ENCODE data around the gene PPP2R2B.

The PPP2R2B gene

GRCh38 chr5:146778795-146779194 is 99.8 kb downstream of the PPP2R2B start:
- no peak for DNase-seq

GRCh38 chr5:146778261-146778660 is 100.3 kb downstream of the PPP2R2B start:
- DNase-seq = no peak

- DNase-seq = no peak
These were observed 105.6 kb downstream of the PPP2R2B start for GRCh38 chr5:146772881-146773466.

- no peak for DNase-seq
These were observed 107.6 kb downstream of the PPP2R2B start for GRCh38 chr5:146770980-146771379.

- no peak for DNase-seq
These were observed 108.0 kb downstream of the PPP2R2B start for GRCh38 chr5:146770546-146770945.

GRCh38 chr5:146767534-146767933 is 111.0 kb downstream of the PPP2R2B start:
- DNase-seq = no peak

GRCh38 chr5:146766013-146766412 is 112.5 kb downstream of the PPP2R2B start:
- no peak for DNase-seq

- no peak for DNase-seq
These were observed 113.3 kb downstream of the PPP2R2B start for GRCh38 chr5:146765089-146765832.

GRCh38 chr5:146762830-146763229 is 115.7 kb downstream of the PPP2R2B start:
- no peak for DNase-seq

GRCh38 chr5:146761811-146762210 is 116.7 kb downstream of the PPP2R2B start:
- no peak for DNase-seq

GRCh38 chr5:146758938-146759337 is 119.6 kb downstream of the PPP2R2B start:
- DNase-seq = no peak

- DNase-seq = no peak
These were observed 120.5 kb downstream of the PPP2R2B start for GRCh38 chr5:146758076-146758475.

- no peak for DNase-seq
These were observed 122.0 kb downstream of the PPP2R2B start for GRCh38 chr5:146756546-146756945.

- no peak for DNase-seq
These were observed 122.8 kb downstream of the PPP2R2B start for GRCh38 chr5:146755793-146756192.

GRCh38 chr5:146754621-146755020 is 123.9 kb downstream of the PPP2R2B start:
- DNase-seq = no peak

GRCh38 chr5:146753641-146754040 is 124.9 kb downstream of the PPP2R2B start:
- DNase-seq = peak; percentile 36

GRCh38 chr5:146751781-146752401 is 126.7 kb downstream of the PPP2R2B start:
- peak; percentile 81 for DNase-seq

GRCh38 chr5:146751054-146751453 is 127.5 kb downstream of the PPP2R2B start:
- no peak for DNase-seq

- DNase-seq = no peak
These were observed 130.0 kb downstream of the PPP2R2B start for GRCh38 chr5:146748533-146748932.

GRCh38 chr5:146745931-146746577 is 132.5 kb downstream of the PPP2R2B start:
- DNase-seq = no peak

- DNase-seq = no peak
These were observed 134.3 kb downstream of the PPP2R2B start for GRCh38 chr5:146744068-146744745.

GRCh38 chr5:146734936-146735577 is 143.5 kb downstream of the PPP2R2B start:
- DNase-seq = no peak

GRCh38 chr5:146732962-146733361 is 145.6 kb downstream of the PPP2R2B start:
- DNase-seq = no peak
